ENCODE results near the gene SIGLEC15.

- TF ChIP-seq CTCF (IDR thresholded peaks at IDR 0.05; ENCODE audit: low read length) (no peak), EZH2phosphoT487 (IDR thresholded peaks at IDR 0.05; ENCODE audit: low read length) (no peak), EZH2 (optimal IDR thresholded peaks at IDR 0.05; ENCODE audit: low read depth, low read length) (no peak)
Observed at GRCh38 chr18:45788861-45789260, 36.6 kb upstream of the SIGLEC15 start.
